Vagina (tissue), 2 donors: ENCODE data around the gene APBB2. TPM values are rescaled to one million over a fixed set of nuclear protein-coding genes. Genes with fewer than 3 reads are reported as not detected.

ENCODE experiments used
- DNase-seq, 2 donors: peaks; one replicate each; pipeline ENCODE4 v3.0.0-alpha.2; 2017; ENCODE audit errors: extremely low spot score in 2 of 2
- H3K27ac ChIP-seq: fragments of 200-600 bp; sonication (generic); one replicate; pipeline ENCODE4 v1.5.1; 2019
- H3K27me3 ChIP-seq: fragments of 200-600 bp; sonication (generic); one replicate; pipeline ENCODE4 v1.5.1; 2019
- H3K36me3 ChIP-seq, 2 donors: fragments of 200-600 bp; sonication (generic); one replicate each; pipeline ENCODE4 v1.5.1; 2017 to 2019
- H3K4me1 ChIP-seq: fragments of 200-600 bp; sonication (generic); one replicate; pipeline ENCODE4 v1.5.1; 2019
- H3K4me3 ChIP-seq, 2 donors: fragments of 200-600 bp; sonication (generic); 1 replicate in 1 of 2; 2 replicates in 1 of 2; pipeline ENCODE4 v1.5.1; 2016 to 2019
- H3K9me3 ChIP-seq: fragments of 200-600 bp; sonication (generic); one replicate; pipeline ENCODE4 v1.5.1; 2019
- CTCF ChIP-seq, 3 experiments: fragments of 450-650 bp in 2 of 3; fragments of 200-600 bp in 1 of 3; sonication (generic) in 1 of 3; IDR thresholded peaks; one replicate each; pipeline ENCODE4 v1.5.1; 2017 to 2019; ENCODE audit warnings: antibody characterized with exemption in 3 of 3, mild to moderate bottlenecking in 2 of 3, moderate library complexity in 2 of 3
- POLR2A ChIP-seq, 2 donors: fragments of 450-650 bp; IDR thresholded peaks; one replicate each; pipeline ENCODE4 v1.6.1; 2017; ENCODE audit warnings: antibody characterized with exemption in 2 of 2, mild to moderate bottlenecking in 2 of 2, moderate library complexity in 2 of 2
- POLR2AphosphoS5 ChIP-seq, 2 donors: sonication (generic); formaldehyde crosslinking; IDR thresholded peaks; one replicate each; pipeline ENCODE4 v1.9.0; 2017; ENCODE audit warnings: antibody characterized with exemption in 2 of 2, mild to moderate bottlenecking in 2 of 2, low read depth in 1 of 2; ENCODE audit not compliant: insufficient read depth in 1 of 2
- intact Hi-C: fragments of 100-400 bp; cut with DNase I; formaldehyde crosslinking; loops from one replicate; pipeline ENCODE4 v1.15.1; 2023
- total RNA-seq: library from RNA; depleted of rRNA; stranded (reverse); fragments of >200 nt; gene quantifications from one replicate; pipeline ENCODE4 v1.2.3, GENCODE V29; 2016

Gene APBB2
- total RNA-seq, 1 donor from 2014 or later = 68.8 TPM

DNA sequence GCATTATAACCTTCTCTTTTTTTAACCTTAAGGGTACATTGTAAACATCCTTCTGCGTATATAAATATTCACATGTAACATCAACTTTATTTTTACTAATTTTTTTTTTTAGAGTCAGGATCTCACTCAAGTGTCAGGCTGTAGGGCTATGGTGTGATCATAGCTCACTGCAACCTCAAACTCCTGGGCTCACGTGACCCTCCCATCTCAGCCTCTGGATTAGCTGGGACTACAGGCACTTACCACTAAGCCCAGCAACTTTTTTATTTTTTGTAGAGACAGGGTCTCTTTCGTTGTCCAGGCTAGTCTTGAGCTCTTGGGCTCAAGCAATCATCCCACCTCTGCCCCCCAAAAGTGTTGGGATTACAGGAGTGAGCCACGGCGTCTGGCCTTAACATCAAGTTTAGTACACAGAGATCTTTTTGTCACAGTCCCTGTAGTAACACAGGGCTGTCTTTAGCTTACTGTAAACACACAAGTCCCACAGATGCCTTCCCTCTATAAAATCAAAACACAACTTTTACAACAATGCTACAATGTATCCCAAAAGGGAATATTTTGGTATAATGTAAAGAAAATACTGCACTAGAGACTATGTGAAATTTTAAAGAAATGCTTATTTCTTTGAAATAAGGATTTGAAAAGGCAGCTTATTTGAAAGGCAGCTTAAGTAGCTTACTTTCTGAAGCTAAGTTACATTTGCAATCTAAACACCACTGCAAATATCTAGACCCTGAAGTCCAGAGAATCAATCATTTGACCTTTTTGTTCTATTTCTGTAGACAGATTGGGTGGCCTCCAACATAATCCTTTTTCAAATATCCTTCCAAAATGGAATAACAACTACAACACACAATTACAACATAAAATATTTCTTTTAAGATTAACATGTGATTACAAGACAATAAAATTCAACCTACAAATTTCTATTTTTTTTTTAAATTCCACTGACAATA lies 116.0 kb downstream of the APBB2 start:
- H3K27me3 ChIP-seq = no peaks in the 10 kb centered on the region
- no peaks in the 10 kb centered on the region for H3K36me3 ChIP-seq
- H3K27ac ChIP-seq = no peak overlapping the region
- DNase-seq = no peak
- H3K4me3 ChIP-seq = no peak overlapping the region
- no peaks in the 10 kb centered on the region for H3K9me3 ChIP-seq
- TF ChIP-seq POLR2A (IDR thresholded peaks at IDR 0.05) (no peak), CTCF (IDR thresholded peaks at IDR 0.05) (no peak), POLR2AphosphoS5 (IDR thresholded peaks at IDR 0.05; ENCODE audit: insufficient read depth in 1 of 2, low read depth in 1 of 2) (no peak)
- intact Hi-C loops = no loop called here
- H3K4me1 ChIP-seq = no peaks in the 10 kb centered on the region

DNA sequence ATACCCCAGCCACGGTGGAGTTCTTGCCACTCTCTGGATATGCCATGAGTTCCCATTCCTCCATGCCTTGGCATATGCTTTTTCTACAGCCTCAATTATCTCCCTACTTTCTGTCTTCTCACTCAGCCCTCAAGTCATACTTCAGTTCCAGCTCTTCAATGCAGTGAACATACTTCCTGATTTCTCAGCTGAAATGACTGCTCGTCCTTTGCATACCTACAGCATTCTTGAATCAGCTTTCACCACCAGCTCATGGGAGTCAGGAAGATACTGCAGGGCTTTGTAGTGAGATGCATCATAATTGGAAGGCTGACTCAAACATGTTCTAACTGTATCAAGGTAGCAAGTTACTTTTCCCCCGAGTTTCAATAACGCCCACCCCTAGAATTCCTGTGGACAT lies 118.4 kb downstream of the APBB2 start:
- no peak overlapping the region for H3K27ac ChIP-seq
- no peaks in the 10 kb centered on the region for H3K4me1 ChIP-seq
- intact Hi-C loops = no loop called here
- H3K9me3 ChIP-seq = no peaks in the 10 kb centered on the region
- no peaks in the 10 kb centered on the region for H3K36me3 ChIP-seq
- H3K4me3 ChIP-seq = no peak overlapping the region
- no peaks in the 10 kb centered on the region for H3K27me3 ChIP-seq
- TF ChIP-seq CTCF (IDR thresholded peaks at IDR 0.05) (no peak), POLR2A (IDR thresholded peaks at IDR 0.05) (no peak), POLR2AphosphoS5 (IDR thresholded peaks at IDR 0.05; ENCODE audit: insufficient read depth in 1 of 2, low read depth in 1 of 2) (no peak)
- DNase-seq = no peak

DNA sequence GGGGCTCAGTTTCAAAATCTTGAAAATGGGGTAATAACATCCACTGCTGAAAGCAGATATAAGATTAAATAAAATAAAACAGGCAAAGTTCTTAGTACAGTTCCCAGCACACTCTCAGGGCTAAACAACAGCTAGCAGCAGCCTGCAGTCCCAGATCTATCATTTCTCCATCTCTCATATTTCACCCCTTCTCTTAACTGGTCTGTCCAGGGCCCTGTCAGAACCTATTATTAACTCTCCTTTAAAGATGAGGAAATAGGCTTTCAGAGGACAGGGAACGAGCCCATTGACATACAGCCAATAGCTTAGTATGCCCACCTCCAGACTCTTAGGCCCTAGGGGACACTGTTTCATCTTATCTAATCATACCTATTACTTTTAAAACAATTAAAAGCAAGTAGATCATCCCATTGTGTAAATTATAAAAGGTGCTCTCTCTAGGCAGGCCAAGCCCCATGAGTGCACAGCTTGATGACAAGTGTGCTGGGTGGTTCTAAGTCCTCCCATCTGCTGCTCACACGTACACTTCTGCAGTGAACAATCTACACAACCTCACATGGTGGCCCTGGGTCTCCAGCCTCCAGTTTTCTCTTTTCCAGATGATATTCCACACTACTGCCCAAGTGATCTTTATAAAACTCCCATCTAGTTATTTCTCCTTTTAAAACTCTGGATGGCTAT lies 119.0 kb downstream of the APBB2 start:
- no peak for DNase-seq
- H3K27ac ChIP-seq = no peak overlapping the region
- H3K27me3 ChIP-seq = no peaks in the 10 kb centered on the region
- no peaks in the 10 kb centered on the region for H3K9me3 ChIP-seq
- H3K4me3 ChIP-seq = no peak overlapping the region
- intact Hi-C loops = no loop called here
- TF ChIP-seq CTCF (IDR thresholded peaks at IDR 0.05) (no peak), POLR2A (IDR thresholded peaks at IDR 0.05) (no peak), POLR2AphosphoS5 (IDR thresholded peaks at IDR 0.05; ENCODE audit: insufficient read depth in 1 of 2, low read depth in 1 of 2) (no peak)
- H3K36me3 ChIP-seq = no peaks in the 10 kb centered on the region
- H3K4me1 ChIP-seq = no peaks in the 10 kb centered on the region

DNA sequence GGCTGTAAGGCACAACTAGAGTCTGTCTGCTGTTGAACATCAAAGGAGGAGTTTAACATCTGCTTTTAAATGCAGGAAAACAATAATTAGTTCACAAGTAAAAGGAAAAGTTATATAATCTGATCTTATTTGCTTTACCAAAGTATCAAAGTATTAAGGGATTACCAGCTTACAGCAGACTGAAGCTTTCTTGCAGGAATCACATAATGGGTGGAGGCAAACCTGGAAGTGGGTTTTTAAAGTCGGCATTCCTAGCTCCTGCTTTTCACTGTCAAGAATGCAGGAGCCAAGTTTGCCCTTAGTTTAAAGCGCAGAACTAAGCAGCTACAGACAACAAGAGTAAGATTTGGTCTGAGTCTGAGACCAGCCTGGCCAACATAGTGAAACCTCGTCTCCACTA lies 122.2 kb downstream of the APBB2 start:
- Histone ChIP-seq H3K9me3 (peaks cover 4% of the 10 kb centered on the region), H3K27me3 (no peaks in the 10 kb centered on the region), H3K27ac (no peak overlapping the region), H3K36me3 (no peaks in the 10 kb centered on the region), H3K4me1 (no peaks in the 10 kb centered on the region), H3K4me3 (no peak overlapping the region)
- DNase-seq = no peak
- intact Hi-C loops = no loop called here
- no peak for TF ChIP-seq POLR2AphosphoS5 (IDR thresholded peaks at IDR 0.05; ENCODE audit: insufficient read depth in 1 of 2, low read depth in 1 of 2)
- no peak for TF ChIP-seq CTCF (IDR thresholded peaks at IDR 0.05)
- no peak for TF ChIP-seq POLR2A (IDR thresholded peaks at IDR 0.05)
